Panc1 (cell line): ENCODE results near the gene ASCC1.

Experiments used
- POLR2AphosphoS5 ChIP-seq: IDR thresholded peaks from 2 replicates; pipeline ENCODE4 v1.6.1; 2012; ENCODE audit warnings: mild to moderate bottlenecking, low read depth, low read length, moderate library complexity
- SIN3A ChIP-seq: IDR thresholded peaks from 2 replicates; pipeline ENCODE4 v1.6.1; 2012; ENCODE audit warnings: low read depth, mild to moderate bottlenecking, low read length, moderate library complexity, borderline replicate concordance; ENCODE audit not compliant: insufficient read depth
- TCF7L2 ChIP-seq: IDR thresholded peaks from 2 replicates; pipeline ENCODE4 v1.6.1; 2011; ENCODE audit warnings: mild to moderate bottlenecking, low read depth, low read length, inconsistent platforms
- TF ChIP-seq, protein P1 (sequence below): fragments of 450-650 bp; IDR thresholded peaks from 2 replicates; pipeline ENCODE4 v1.5.1; 2017; ENCODE audit warnings: mild to moderate bottlenecking
- TF ChIP-seq, protein P2 (sequence below), 2 experiments: IDR thresholded peaks; 2 replicates each; pipeline ENCODE4 v1.6.1; 2011 to 2012; ENCODE audit warnings: low read depth in 2 of 2, control low read depth in 1 of 2, low read length in 1 of 2, mild to moderate bottlenecking in 1 of 2, moderate library complexity in 1 of 2; ENCODE audit not compliant: insufficient read depth in 1 of 2

DNA sequence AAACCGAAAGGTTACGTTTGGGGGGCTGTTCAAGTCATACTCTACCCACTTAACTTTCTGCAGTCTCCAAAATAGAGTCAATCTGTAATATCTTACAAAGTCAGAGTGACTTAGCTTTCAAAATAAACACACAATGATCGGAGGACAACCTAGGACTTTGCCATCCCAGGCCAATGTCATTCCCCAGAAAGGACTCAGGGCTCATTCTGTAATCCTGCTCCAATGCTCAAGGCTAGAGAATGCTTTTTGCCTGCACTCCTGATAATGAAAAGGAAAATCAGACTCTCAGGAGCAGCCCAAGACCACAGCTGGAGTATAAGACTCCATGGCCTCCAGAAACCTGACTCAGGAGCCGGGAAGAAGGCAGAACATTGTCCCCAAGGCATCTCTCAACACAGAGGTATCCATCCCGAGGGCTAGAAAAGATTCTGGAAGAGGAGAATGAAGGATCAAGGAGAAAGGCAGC, 28.5 kb upstream of the ASCC1 start:
- TF ChIP-seq, protein P1, sequence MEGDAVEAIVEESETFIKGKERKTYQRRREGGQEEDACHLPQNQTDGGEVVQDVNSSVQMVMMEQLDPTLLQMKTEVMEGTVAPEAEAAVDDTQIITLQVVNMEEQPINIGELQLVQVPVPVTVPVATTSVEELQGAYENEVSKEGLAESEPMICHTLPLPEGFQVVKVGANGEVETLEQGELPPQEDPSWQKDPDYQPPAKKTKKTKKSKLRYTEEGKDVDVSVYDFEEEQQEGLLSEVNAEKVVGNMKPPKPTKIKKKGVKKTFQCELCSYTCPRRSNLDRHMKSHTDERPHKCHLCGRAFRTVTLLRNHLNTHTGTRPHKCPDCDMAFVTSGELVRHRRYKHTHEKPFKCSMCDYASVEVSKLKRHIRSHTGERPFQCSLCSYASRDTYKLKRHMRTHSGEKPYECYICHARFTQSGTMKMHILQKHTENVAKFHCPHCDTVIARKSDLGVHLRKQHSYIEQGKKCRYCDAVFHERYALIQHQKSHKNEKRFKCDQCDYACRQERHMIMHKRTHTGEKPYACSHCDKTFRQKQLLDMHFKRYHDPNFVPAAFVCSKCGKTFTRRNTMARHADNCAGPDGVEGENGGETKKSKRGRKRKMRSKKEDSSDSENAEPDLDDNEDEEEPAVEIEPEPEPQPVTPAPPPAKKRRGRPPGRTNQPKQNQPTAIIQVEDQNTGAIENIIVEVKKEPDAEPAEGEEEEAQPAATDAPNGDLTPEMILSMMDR, result no peak
- TF ChIP-seq, protein P2, sequence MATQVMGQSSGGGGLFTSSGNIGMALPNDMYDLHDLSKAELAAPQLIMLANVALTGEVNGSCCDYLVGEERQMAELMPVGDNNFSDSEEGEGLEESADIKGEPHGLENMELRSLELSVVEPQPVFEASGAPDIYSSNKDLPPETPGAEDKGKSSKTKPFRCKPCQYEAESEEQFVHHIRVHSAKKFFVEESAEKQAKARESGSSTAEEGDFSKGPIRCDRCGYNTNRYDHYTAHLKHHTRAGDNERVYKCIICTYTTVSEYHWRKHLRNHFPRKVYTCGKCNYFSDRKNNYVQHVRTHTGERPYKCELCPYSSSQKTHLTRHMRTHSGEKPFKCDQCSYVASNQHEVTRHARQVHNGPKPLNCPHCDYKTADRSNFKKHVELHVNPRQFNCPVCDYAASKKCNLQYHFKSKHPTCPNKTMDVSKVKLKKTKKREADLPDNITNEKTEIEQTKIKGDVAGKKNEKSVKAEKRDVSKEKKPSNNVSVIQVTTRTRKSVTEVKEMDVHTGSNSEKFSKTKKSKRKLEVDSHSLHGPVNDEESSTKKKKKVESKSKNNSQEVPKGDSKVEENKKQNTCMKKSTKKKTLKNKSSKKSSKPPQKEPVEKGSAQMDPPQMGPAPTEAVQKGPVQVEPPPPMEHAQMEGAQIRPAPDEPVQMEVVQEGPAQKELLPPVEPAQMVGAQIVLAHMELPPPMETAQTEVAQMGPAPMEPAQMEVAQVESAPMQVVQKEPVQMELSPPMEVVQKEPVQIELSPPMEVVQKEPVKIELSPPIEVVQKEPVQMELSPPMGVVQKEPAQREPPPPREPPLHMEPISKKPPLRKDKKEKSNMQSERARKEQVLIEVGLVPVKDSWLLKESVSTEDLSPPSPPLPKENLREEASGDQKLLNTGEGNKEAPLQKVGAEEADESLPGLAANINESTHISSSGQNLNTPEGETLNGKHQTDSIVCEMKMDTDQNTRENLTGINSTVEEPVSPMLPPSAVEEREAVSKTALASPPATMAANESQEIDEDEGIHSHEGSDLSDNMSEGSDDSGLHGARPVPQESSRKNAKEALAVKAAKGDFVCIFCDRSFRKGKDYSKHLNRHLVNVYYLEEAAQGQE (IDR thresholded peaks at IDR 0.05; ENCODE audit: insufficient read depth in 1 of 2, low read depth in 2 of 2, low read length in 1 of 2), result no peak; a peak in 1 of 4 replicates
- TF ChIP-seq POLR2AphosphoS5 (no peak), TCF7L2 (no peak), SIN3A (no peak)
